HG03521 (cell line): ENCODE results near the gene MAOB.

Source experiments
- ATAC-seq: cut with Tn5 transposase; IDR thresholded peaks from one replicate; pipeline ENCODE4 v1.9.1; 2021; ENCODE audit warnings: mild to moderate bottlenecking, moderate library complexity; ENCODE audit not compliant: unreplicated experiment

MAOB gene

GRCh38 chrX:43718956-43719355 lies 163.3 kb downstream of the MAOB start:
- ATAC-seq, result no peak

DNA sequence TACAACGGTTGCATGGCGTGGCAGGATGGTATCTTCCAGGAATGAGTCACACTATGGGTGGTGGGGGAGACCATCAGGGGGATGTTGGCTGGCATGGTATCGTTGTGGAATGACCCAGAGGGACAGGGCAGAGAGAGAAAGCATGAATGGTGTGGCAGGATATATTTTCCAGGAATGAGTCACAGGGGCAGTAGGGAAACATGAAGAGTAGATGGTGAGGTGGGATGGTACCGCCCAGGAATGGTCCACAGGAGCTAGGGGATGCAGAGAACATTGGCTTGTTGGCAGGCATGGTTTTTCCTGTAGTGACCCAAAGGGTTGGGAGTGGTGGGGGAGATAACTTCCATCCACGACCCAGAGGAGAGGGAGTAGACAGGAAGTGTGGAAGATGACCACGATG lies 163.7 kb downstream of the MAOB start:
- no peak for ATAC-seq

DNA sequence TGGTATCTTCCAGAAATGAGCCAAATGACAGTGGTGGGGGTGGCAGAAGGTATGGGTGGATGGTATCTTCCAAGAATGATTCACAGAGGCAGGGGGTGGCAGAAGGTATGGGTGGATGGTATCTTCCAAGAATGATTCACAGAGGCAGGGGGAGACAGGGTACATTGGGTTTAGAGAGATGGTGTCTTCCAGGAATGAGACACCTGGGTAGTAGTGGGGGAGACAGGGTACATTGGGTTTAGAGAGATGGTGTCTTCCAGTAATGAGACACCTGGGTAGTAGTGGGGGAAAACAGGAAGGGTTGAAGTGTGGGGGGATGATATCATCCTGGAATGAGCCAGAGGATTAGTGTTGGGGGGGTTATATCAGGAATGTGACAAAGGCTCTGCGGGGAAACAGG lies 164.2 kb downstream of the MAOB start:
- ATAC-seq, result no peak

- ATAC-seq, result no peak
Observed at GRCh38 chrX:43717161-43717560, 165.1 kb downstream of the MAOB start.

- no peak for ATAC-seq
Observed at GRCh38 chrX:43716696-43717095, 165.6 kb downstream of the MAOB start.
